ENCODE data around the gene HK1.

The HK1 gene

DNA sequence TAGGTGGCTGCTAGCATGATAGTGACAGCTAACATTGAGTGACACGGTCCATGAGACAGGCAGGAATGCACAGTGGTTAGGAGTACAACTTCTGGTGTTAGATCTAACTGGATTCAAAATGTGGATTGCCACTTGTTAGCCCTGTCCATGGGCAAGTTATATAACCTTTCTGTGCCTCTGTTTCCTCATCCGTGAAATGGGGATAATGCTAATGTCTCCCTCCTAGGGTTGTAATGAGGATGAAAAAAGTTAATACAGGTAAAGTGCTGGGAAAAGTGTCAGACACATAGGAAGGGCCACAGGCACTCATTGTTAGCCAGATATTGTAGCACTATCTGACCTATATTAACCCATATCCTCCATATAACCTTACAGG is 96.6 kb downstream of the HK1 start:
- H3K4me1 ChIP-seq (ENCODE audit: control insufficient read depth, low read depth, low read length), result peaks cover 4% of the 10 kb centered on the region
- no peak overlapping the region for H3K4me2 ChIP-seq (ENCODE audit: low read length)
- H3K4ac ChIP-seq (ENCODE audit: low read depth, low read length), result no peak overlapping the region
- H3K9ac ChIP-seq (ENCODE audit: low read length), result no peak overlapping the region
- no peak overlapping the region for H3K56ac ChIP-seq (ENCODE audit: low read length)
- no peak overlapping the region for H2AK5ac ChIP-seq (ENCODE audit: low read length)
- WGBS (ENCODE audit: extremely low coverage, insufficient coverage, low lambda C conversion rate), result no CpG with 5 or more reads among the region's 2 CpGs
- H3K79me2 ChIP-seq (ENCODE audit: control insufficient read depth, insufficient read depth, low read length), result peaks cover 6% of the 10 kb centered on the region
- H3K23ac ChIP-seq (ENCODE audit: low read length), result no peak overlapping the region
- H3K27me3 ChIP-seq (ENCODE audit: insufficient read depth, low read length, poor library complexity), result no peaks in the 10 kb centered on the region
- H3K79me1 ChIP-seq (ENCODE audit: low read length), result peaks cover 29% of the 10 kb centered on the region
- no peak for DNase-seq
- no peak overlapping the region for H3K27ac ChIP-seq (ENCODE audit: low read depth, low read length)
- no peak overlapping the region for H4K5ac ChIP-seq (ENCODE audit: low read length)
- no peak overlapping the region for H2BK120ac ChIP-seq (ENCODE audit: low read depth, low read length)
- H3K36me3 ChIP-seq (ENCODE audit: control insufficient read depth, insufficient read depth, low read length), result peaks cover 20% of the 10 kb centered on the region
- H3K18ac ChIP-seq (ENCODE audit: low read length), result no peak overlapping the region
- no peak overlapping the region for H2BK5ac ChIP-seq (ENCODE audit: low read length)
- H4K8ac ChIP-seq (ENCODE audit: low read depth, low read length), result no peak overlapping the region
- no peak overlapping the region for H3K4me3 ChIP-seq (ENCODE audit: low read length)
- no peak overlapping the region for H2BK15ac ChIP-seq (replicated peaks; ENCODE audit: low read depth)

DNA sequence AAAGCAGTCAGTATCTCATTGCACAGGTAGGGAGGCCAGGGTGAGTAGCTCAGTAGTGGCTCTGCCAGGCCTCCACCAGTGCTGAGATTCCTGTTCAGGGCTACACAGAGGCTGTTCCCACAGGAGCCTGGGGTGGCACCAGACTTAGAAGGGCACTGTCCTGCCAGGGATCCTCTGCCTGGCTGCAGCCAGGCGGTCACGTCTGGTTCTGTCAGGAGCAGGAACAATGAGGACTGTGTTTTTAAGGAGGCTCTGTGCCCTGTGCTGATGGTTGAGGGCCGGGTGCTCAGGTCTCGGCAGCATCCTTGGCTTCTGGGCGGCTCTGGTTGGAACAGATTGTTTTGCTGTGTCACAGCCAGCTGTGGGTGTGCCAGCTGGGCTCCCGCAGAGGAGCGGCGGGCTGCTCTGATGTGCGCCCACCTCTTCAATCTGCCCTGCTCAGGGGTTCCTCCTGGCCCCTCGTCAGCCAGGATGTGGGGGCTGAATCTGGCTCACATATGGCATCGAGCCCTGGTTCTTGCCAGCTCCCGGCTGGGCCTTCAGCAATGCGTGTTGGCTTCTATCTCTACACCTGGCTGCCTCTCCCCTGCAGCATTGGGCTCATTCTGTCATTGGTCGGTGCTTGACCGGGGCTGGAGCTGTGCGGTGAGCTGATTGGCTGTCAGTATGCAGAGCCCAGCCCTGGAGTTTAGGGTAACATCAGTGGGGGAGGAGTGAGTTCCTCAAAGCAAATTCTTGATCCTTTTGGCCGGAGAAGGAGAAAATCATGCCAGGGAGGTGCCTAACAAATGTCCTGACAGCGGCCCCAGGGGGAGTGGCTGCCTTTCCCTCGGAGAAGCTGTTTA is 97.2 kb downstream of the HK1 start:
- peaks cover 24% of the 10 kb centered on the region for H3K36me3 ChIP-seq (ENCODE audit: control insufficient read depth, insufficient read depth, low read length)
- no peak overlapping the region for H3K4ac ChIP-seq (ENCODE audit: low read depth, low read length)
- no peak overlapping the region for H2BK5ac ChIP-seq (ENCODE audit: low read length)
- H2AK5ac ChIP-seq (ENCODE audit: low read length), result no peak overlapping the region
- no peak overlapping the region for H2BK15ac ChIP-seq (replicated peaks; ENCODE audit: low read depth)
- no peak overlapping the region for H3K4me3 ChIP-seq (ENCODE audit: low read length)
- H3K79me2 ChIP-seq (ENCODE audit: control insufficient read depth, insufficient read depth, low read length), result peaks cover 6% of the 10 kb centered on the region
- H3K9ac ChIP-seq (ENCODE audit: low read length), result peak overlapping the region; percentile 41
- peak overlapping the region; percentile 25 for H3K27ac ChIP-seq (ENCODE audit: low read depth, low read length)
- H3K27me3 ChIP-seq (ENCODE audit: insufficient read depth, low read length, poor library complexity), result no peaks in the 10 kb centered on the region
- no CpG with 5 or more reads among the region's 19 CpGs for WGBS (ENCODE audit: extremely low coverage, insufficient coverage, low lambda C conversion rate)
- no peak overlapping the region for H4K5ac ChIP-seq (ENCODE audit: low read length)
- H3K56ac ChIP-seq (ENCODE audit: low read length), result peak overlapping the region; percentile 6
- peaks cover 4% of the 10 kb centered on the region for H3K4me1 ChIP-seq (ENCODE audit: control insufficient read depth, low read depth, low read length)
- no peak overlapping the region for H2BK120ac ChIP-seq (ENCODE audit: low read depth, low read length)
- H3K18ac ChIP-seq (ENCODE audit: low read length), result no peak overlapping the region
- peaks cover 31% of the 10 kb centered on the region for H3K79me1 ChIP-seq (ENCODE audit: low read length)
- peak; percentile 91 for DNase-seq
- no peak overlapping the region for H4K8ac ChIP-seq (ENCODE audit: low read depth, low read length)
- no peak overlapping the region for H3K23ac ChIP-seq (ENCODE audit: low read length)
- H3K4me2 ChIP-seq (ENCODE audit: low read length), result no peak overlapping the region

GRCh38 chr10:69376662-69377061 is 98.4 kb downstream of the HK1 start:
- H3K4me1 ChIP-seq (ENCODE audit: control insufficient read depth, low read depth, low read length), result peaks cover 4% of the 10 kb centered on the region
- H3K79me1 ChIP-seq (ENCODE audit: low read length), result peaks cover 29% of the 10 kb centered on the region
- no peak overlapping the region for H2BK15ac ChIP-seq (replicated peaks; ENCODE audit: low read depth)
- no peaks in the 10 kb centered on the region for H3K27me3 ChIP-seq (ENCODE audit: insufficient read depth, low read length, poor library complexity)
- no peak overlapping the region for H2BK5ac ChIP-seq (ENCODE audit: low read length)
- no peak overlapping the region for H3K18ac ChIP-seq (ENCODE audit: low read length)
- no peak overlapping the region for H3K4me2 ChIP-seq (ENCODE audit: low read length)
- peak; percentile 26 for DNase-seq
- no peak overlapping the region for H3K23ac ChIP-seq (ENCODE audit: low read length)
- H3K79me2 ChIP-seq (ENCODE audit: control insufficient read depth, insufficient read depth, low read length), result peaks cover 4% of the 10 kb centered on the region
- H3K9ac ChIP-seq (ENCODE audit: low read length), result no peak overlapping the region
- H3K36me3 ChIP-seq (ENCODE audit: control insufficient read depth, insufficient read depth, low read length), result peaks cover 24% of the 10 kb centered on the region
- peak overlapping the region; percentile 10 for H3K56ac ChIP-seq (ENCODE audit: low read length)
- no peak overlapping the region for H2AK5ac ChIP-seq (ENCODE audit: low read length)
- no peak overlapping the region for H4K8ac ChIP-seq (ENCODE audit: low read depth, low read length)
- H4K5ac ChIP-seq (ENCODE audit: low read length), result no peak overlapping the region
- no peak overlapping the region for H3K4me3 ChIP-seq (ENCODE audit: low read length)
- no peak overlapping the region for H3K4ac ChIP-seq (ENCODE audit: low read depth, low read length)
- no CpG with 5 or more reads among the region's 11 CpGs for WGBS (ENCODE audit: extremely low coverage, insufficient coverage, low lambda C conversion rate)
- H3K27ac ChIP-seq (ENCODE audit: low read depth, low read length), result no peak overlapping the region
- H2BK120ac ChIP-seq (ENCODE audit: low read depth, low read length), result no peak overlapping the region

DNA sequence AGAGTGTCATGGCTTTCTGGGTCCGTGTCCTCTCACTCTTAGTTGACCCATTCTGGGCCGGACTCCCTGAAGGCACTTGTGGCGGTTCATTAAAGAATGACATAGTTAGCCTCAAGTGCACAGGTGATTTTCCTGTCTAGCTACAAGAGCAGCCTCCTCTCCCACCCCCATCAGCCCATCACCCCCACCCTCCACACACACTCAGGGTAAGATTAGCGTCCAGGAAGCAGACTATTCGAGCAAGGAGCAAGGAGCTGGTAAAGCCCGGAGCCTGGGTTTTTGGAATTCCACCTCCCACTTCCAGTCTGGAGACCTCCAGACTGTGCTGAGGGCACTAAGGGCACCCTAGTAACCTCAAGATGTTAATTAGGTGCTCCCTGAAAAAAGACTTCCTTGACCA is 98.9 kb downstream of the HK1 start:
- H2BK15ac ChIP-seq (replicated peaks; ENCODE audit: low read depth), result no peak overlapping the region
- no peak overlapping the region for H3K9ac ChIP-seq (ENCODE audit: low read length)
- no peak for DNase-seq
- no peak overlapping the region for H3K4me2 ChIP-seq (ENCODE audit: low read length)
- no peak overlapping the region for H3K4me3 ChIP-seq (ENCODE audit: low read length)
- H3K23ac ChIP-seq (ENCODE audit: low read length), result no peak overlapping the region
- H3K18ac ChIP-seq (ENCODE audit: low read length), result no peak overlapping the region
- H3K56ac ChIP-seq (ENCODE audit: low read length), result no peak overlapping the region
- H3K4ac ChIP-seq (ENCODE audit: low read depth, low read length), result no peak overlapping the region
- H3K36me3 ChIP-seq (ENCODE audit: control insufficient read depth, insufficient read depth, low read length), result peaks cover 24% of the 10 kb centered on the region
- no peaks in the 10 kb centered on the region for H3K27me3 ChIP-seq (ENCODE audit: insufficient read depth, low read length, poor library complexity)
- peaks cover 4% of the 10 kb centered on the region for H3K4me1 ChIP-seq (ENCODE audit: control insufficient read depth, low read depth, low read length)
- no peak overlapping the region for H2BK120ac ChIP-seq (ENCODE audit: low read depth, low read length)
- H4K5ac ChIP-seq (ENCODE audit: low read length), result no peak overlapping the region
- no peak overlapping the region for H2BK5ac ChIP-seq (ENCODE audit: low read length)
- H2AK5ac ChIP-seq (ENCODE audit: low read length), result no peak overlapping the region
- no CpG with 5 or more reads among the region's 6 CpGs for WGBS (ENCODE audit: extremely low coverage, insufficient coverage, low lambda C conversion rate)
- H3K79me1 ChIP-seq (ENCODE audit: low read length), result peaks cover 29% of the 10 kb centered on the region
- no peak overlapping the region for H3K27ac ChIP-seq (ENCODE audit: low read depth, low read length)
- no peak overlapping the region for H4K8ac ChIP-seq (ENCODE audit: low read depth, low read length)
- H3K79me2 ChIP-seq (ENCODE audit: control insufficient read depth, insufficient read depth, low read length), result peaks cover 2% of the 10 kb centered on the region

GRCh38 chr10:69377933-69378332 is 99.6 kb downstream of the HK1 start:
- no peak overlapping the region for H3K23ac ChIP-seq (ENCODE audit: low read length)
- peaks cover 2% of the 10 kb centered on the region for H3K79me2 ChIP-seq (ENCODE audit: control insufficient read depth, insufficient read depth, low read length)
- H2BK15ac ChIP-seq (replicated peaks; ENCODE audit: low read depth), result no peak overlapping the region
- WGBS (ENCODE audit: extremely low coverage, insufficient coverage, low lambda C conversion rate), result no CpG with 5 or more reads among the region's 3 CpGs
- H3K4me3 ChIP-seq (ENCODE audit: low read length), result no peak overlapping the region
- H3K36me3 ChIP-seq (ENCODE audit: control insufficient read depth, insufficient read depth, low read length), result peaks cover 24% of the 10 kb centered on the region
- H3K79me1 ChIP-seq (ENCODE audit: low read length), result peaks cover 29% of the 10 kb centered on the region
- no peak overlapping the region for H4K5ac ChIP-seq (ENCODE audit: low read length)
- H3K9ac ChIP-seq (ENCODE audit: low read length), result no peak overlapping the region
- no peak overlapping the region for H3K4ac ChIP-seq (ENCODE audit: low read depth, low read length)
- H3K4me1 ChIP-seq (ENCODE audit: control insufficient read depth, low read depth, low read length), result peaks cover 4% of the 10 kb centered on the region
- peak overlapping the region; percentile 33 for H3K27ac ChIP-seq (ENCODE audit: low read depth, low read length)
- no peak overlapping the region for H3K4me2 ChIP-seq (ENCODE audit: low read length)
- no peak overlapping the region for H3K56ac ChIP-seq (ENCODE audit: low read length)
- no peak overlapping the region for H4K8ac ChIP-seq (ENCODE audit: low read depth, low read length)
- no peaks in the 10 kb centered on the region for H3K27me3 ChIP-seq (ENCODE audit: insufficient read depth, low read length, poor library complexity)
- H2BK120ac ChIP-seq (ENCODE audit: low read depth, low read length), result no peak overlapping the region
- peak; percentile 55 for DNase-seq
- H3K18ac ChIP-seq (ENCODE audit: low read length), result no peak overlapping the region
- no peak overlapping the region for H2AK5ac ChIP-seq (ENCODE audit: low read length)
- no peak overlapping the region for H2BK5ac ChIP-seq (ENCODE audit: low read length)

GRCh38 chr10:69379800-69380199 is 101.5 kb downstream of the HK1 start:
- no CpG with 5 or more reads among the region's 16 CpGs for WGBS (ENCODE audit: extremely low coverage, insufficient coverage, low lambda C conversion rate)
- no peak overlapping the region for H3K4ac ChIP-seq (ENCODE audit: low read depth, low read length)
- no peak overlapping the region for H2BK5ac ChIP-seq (ENCODE audit: low read length)
- no peak overlapping the region for H2BK15ac ChIP-seq (replicated peaks; ENCODE audit: low read depth)
- H3K4me3 ChIP-seq (ENCODE audit: low read length), result no peak overlapping the region
- no peak overlapping the region for H4K5ac ChIP-seq (ENCODE audit: low read length)
- no peak overlapping the region for H3K4me2 ChIP-seq (ENCODE audit: low read length)
- DNase-seq, result no peak
- H3K9ac ChIP-seq (ENCODE audit: low read length), result no peak overlapping the region
- peaks cover 2% of the 10 kb centered on the region for H3K79me2 ChIP-seq (ENCODE audit: control insufficient read depth, insufficient read depth, low read length)
- no peak overlapping the region for H2AK5ac ChIP-seq (ENCODE audit: low read length)
- no peak overlapping the region for H2BK120ac ChIP-seq (ENCODE audit: low read depth, low read length)
- H3K23ac ChIP-seq (ENCODE audit: low read length), result no peak overlapping the region
- H3K27me3 ChIP-seq (ENCODE audit: insufficient read depth, low read length, poor library complexity), result no peaks in the 10 kb centered on the region
- H3K18ac ChIP-seq (ENCODE audit: low read length), result no peak overlapping the region
- H3K79me1 ChIP-seq (ENCODE audit: low read length), result peaks cover 23% of the 10 kb centered on the region
- H3K36me3 ChIP-seq (ENCODE audit: control insufficient read depth, insufficient read depth, low read length), result peaks cover 34% of the 10 kb centered on the region
- no peak overlapping the region for H3K27ac ChIP-seq (ENCODE audit: low read depth, low read length)
- no peak overlapping the region for H3K56ac ChIP-seq (ENCODE audit: low read length)
- peaks cover 4% of the 10 kb centered on the region for H3K4me1 ChIP-seq (ENCODE audit: control insufficient read depth, low read depth, low read length)
- no peak overlapping the region for H4K8ac ChIP-seq (ENCODE audit: low read depth, low read length)

Data from mesendoderm (in vitro differentiated cells).